COLO668 (cell line): Measurements from ENCODE around the gene OAF.
"Not testable (repeated sequence)": the region's sequence is repeated elsewhere in the genome, so short reads cannot be mapped to it uniquely, and the experiment has no call there.

Experiments used
- DNase-seq: peaks from one replicate; lab custom pipeline; 2025; ENCODE audit not compliant: unreplicated experiment; lab: John Stamatoyannopoulos, UW

The OAF gene

GRCh38 chr11:120239713-120240640 lies 29.1 kb downstream of the OAF start, which contains the start of gene POU2F3:
Gene POU2F3, plus strand, starts transcription at chr11:120240140. Its CDS starts 204 bp downstream, at chr11:120240344.
- no peak for DNase-seq

GRCh38 chr11:120240866-120241265 lies 30.0 kb downstream of the OAF start:
- no peak for DNase-seq

DNA sequence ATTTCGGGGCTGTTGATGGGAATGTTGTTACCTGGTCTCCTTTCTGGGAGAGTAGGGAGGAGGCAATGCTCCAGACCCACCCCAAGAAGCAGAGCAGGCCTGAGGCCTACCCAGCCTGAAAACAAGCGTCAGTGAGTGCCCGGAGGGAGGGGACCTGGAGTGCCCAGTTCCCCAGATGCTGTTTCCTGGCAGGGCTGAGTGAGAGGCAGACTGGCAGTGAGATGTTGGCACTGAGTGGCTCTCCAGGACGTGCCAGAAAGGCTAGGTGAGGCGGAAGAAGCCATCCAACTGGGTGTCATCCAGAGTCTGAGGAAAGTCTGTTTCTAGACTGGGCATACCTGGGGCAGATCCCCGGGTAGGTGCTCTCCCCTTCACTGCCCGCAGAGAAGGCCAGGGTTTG lies 30.4 kb downstream of the OAF start:
- no peak for DNase-seq

- DNase-seq = no peak
Measured at GRCh38 chr11:120243221-120243620, 32.4 kb downstream of the OAF start.

DNA sequence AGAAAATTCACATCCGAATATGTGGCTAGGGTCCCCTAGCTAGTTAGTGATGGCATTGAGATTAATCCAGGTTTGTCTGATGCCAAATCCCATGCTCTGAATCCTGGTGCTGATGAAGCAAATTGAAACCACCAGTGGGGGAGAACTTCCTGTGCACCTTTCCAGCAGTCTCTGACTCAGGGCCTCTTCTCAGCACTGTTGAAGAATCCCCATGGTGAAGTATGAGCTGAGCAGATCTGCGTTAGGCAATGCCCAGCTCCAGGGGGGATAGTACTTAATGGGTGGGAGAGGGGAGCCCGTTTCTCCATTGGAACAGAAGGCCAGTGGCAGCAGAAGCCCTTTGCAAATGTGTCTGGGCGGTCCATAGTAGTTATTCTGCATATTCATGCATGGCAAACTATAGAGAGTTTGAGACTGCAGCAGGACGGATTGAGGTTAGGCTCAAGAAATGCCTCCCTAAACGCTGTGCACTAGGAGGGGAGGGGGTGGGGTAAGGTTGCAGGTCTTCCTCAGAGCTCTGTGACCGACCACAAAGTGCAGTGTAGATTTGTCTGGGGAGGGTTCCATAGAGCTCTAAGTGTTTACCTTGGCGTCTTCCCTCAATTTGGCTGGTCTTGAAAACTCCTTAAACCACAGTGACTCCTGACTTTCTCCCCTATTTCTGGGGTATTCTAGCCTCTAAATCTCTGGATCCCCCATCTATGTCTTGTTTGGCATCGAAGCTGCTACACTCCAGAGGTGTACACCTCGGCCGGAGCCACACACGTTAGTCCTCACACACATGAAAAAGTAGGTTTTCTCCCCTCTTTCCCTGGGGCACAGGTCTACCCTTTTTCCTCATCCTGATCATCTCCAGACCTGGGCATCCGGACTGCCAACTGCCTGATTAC lies 33.9 kb downstream of the OAF start:
- DNase-seq = no peak

DNA sequence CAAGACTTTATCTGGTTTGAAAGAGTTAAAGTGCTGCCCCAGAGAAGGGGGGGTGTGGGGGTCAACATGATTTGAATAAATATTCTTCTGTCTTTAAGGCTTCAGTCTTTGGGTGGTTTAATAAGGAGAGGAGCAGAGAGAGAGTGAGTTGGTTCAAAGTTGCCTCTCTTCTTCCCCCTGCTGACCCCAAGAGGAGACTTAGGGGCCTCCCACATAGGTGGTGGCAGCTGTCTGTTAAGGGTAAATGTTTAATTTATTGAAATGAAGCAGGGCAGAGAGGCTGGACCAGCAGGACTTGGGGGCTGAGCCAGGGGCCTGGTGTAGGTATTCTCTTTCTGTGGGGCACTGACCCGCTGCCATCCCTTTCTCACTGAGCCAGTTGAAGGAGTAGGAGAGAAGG lies 34.6 kb downstream of the OAF start:
- DNase-seq = no peak

- no peak for DNase-seq
Measured at GRCh38 chr11:120248551-120249278, 37.9 kb downstream of the OAF start.

GRCh38 chr11:120249279-120250262 lies 38.7 kb downstream of the OAF start:
- DNase-seq = no peak

- not testable (repeated sequence) for DNase-seq
Measured at GRCh38 chr11:120253377-120253776, 42.5 kb downstream of the OAF start.

- no peak for DNase-seq
Measured at GRCh38 chr11:120254788-120255518, 44.1 kb downstream of the OAF start.

DNA sequence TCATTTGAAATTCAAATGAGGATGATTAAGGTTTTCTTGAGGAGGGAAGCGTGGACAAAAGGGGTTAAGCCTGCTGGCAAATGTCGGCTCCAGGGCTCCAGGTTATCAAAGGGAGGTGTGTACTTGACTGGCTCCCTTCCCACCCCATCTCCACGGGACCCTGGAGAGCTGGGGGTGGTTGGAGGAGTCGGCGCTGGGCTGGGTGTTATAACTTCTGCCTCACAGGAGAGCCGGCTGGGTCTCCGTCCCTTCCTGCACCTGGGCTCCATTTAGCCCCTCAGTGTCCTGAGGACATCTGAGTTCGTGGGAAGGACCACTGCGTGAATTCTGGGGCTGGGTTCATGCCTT lies 44.7 kb downstream of the OAF start:
- DNase-seq = no peak

DNA sequence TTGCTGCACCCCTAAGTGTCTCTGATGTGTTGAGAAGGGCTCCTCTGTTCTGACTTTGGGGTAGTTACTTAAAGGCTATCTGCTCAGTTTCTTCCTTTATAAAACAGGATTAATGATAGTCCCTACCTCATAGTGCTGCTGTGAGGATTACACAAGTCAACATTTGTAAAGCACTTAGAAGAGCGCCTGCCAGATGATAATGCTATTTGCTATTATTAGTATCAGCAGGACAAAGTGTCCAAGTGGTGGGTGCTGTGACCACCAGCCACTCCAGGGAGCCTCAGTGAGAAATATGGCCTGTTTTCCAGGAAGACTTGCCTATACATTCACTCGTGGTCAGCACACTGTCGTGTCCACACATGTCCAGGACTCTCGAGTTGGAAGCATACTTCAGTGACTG lies 45.3 kb downstream of the OAF start:
- DNase-seq = no peak

- no peak for DNase-seq
Measured at GRCh38 chr11:120256779-120257178, 45.9 kb downstream of the OAF start.

GRCh38 chr11:120257346-120257745 lies 46.5 kb downstream of the OAF start:
- no peak for DNase-seq

DNA sequence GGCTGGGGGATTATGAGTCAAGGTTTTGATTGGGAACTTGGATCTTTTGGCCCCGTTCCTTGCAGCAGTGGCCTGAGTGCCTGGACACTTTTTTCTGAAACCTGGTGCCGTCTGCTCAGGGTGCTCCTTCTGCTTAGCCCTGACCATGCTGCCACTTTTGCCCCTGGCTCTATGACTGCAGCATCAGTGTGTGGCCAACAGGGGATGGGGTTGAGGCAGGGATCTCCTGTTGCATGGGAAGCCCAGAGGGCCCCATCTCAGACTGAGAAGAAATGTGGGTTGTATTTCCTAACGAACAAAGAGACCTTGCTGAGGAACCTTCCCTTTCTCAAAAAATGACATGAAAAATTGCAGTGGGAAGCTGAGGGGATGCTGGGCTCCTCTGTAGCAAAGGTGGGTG lies 47.8 kb downstream of the OAF start:
- no peak for DNase-seq

DNA sequence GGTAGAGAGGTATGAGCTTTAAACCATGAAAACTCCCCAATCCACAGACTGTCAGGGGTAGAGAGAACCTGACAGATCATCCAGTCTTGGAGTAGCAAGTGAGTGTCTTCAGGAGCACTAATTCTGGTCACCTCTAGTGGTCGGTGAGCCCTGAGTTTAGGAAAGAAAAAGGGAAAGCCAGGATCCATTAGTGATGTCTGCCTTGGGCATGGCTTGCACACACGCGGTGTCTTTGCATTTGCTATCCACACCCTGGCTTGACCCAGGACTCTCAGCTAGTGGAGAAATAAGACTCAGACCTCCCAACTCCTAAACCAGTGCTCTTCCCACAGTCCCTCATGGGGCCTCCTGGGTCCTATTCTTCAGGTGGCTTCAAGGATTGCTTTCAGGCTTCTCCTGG lies 48.4 kb downstream of the OAF start:
- no peak for DNase-seq

DNA sequence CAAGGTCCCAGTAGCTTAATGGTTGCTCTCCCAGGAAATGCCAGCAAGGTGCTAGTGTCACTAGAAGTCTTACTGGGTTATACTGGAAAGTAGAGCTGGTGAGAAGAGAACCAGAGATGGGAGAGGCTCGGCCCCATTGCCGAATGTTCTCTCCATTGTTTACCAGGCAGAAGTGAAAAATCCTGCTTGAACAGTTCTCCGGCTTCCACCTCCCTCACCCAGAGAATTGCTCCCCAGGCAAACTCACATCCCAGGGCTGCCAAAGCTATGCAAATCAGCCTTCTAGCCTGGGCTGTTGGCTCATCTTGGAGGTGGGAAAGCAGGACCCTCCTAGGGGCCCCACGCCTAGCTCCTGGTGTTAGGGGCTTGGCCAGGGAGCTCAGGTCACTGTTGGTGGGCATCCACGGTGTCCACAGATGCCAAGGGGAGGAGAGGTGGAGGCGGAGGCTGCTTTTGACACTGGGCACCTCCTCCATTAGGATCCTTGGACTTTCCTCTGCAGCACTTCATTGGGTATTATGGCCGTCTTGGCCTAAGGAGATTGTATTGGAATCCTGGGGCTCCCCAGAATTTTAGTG lies 49.2 kb downstream of the OAF start:
- no peak for DNase-seq

GRCh38 chr11:120260616-120261015 lies 49.8 kb downstream of the OAF start:
- no peak for DNase-seq

GRCh38 chr11:120261321-120261720 lies 50.5 kb downstream of the OAF start:
- DNase-seq = no peak
